Measurements from ENCODE around the gene KLK3.

The KLK3 gene

GRCh38 chr19:50839712-50840655 lies 14.7 kb upstream of the KLK3 start:
- Histone ChIP-seq H3K4ac (ENCODE audit: low read length) (no peak overlapping the region), H2BK120ac (ENCODE audit: low read depth, low read length) (no peak overlapping the region), H2AFZ (ENCODE audit: low read length) (no peak overlapping the region), H2BK12ac (ENCODE audit: low read length) (no peak overlapping the region), H3K27ac (replicated peaks; ENCODE audit: low read length) (no peak overlapping the region), H3K9ac (ENCODE audit: low read depth, low read length, poor library complexity) (no peak overlapping the region), H3K14ac (ENCODE audit: low read length) (no peak overlapping the region), H3K27me3 (ENCODE audit: control insufficient read depth in 3 of 3, insufficient read depth in 3 of 3, low read depth in 1 of 3, low read length in 3 of 3) (peaks cover 0 to 24% (median 24%) of the 10 kb centered on the region in 3 experiments), H3K4me1 (ENCODE audit: control insufficient read depth in 2 of 2, insufficient read depth in 1 of 2, low read depth in 1 of 2, low read length in 2 of 2) (peaks cover 0 to 3% of the 10 kb centered on the region in 2 donors), H3K4me2 (ENCODE audit: insufficient read depth, low read length, poor library complexity, severe bottlenecking) (no peak overlapping the region), H4K8ac (ENCODE audit: low read depth, low read length) (no peak overlapping the region), H3K79me1 (ENCODE audit: low read depth, low read length) (no peaks in the 10 kb centered on the region), H4K91ac (ENCODE audit: low read depth, low read length, poor library complexity) (no peak overlapping the region), H2BK5ac (ENCODE audit: low read length) (no peak overlapping the region), H3K23ac (ENCODE audit: low read depth, low read length, poor library complexity) (no peak overlapping the region), H3K9me3 (replicated peaks in 1 of 2; ENCODE audit: control insufficient read depth in 2 of 2, insufficient read depth in 1 of 2, low read depth in 1 of 2, low read length in 2 of 2) (peaks cover under 1 to 2% of the 10 kb centered on the region in 2 donors), H2BK15ac (ENCODE audit: low read length) (no peak overlapping the region), H3K4me3 (ENCODE audit: low read length in 2 of 2) (no peak overlapping the region), H2AK5ac (ENCODE audit: low read depth, low read length) (no peak overlapping the region), H3K36me3 (replicated peaks in 1 of 2; ENCODE audit: control insufficient read depth in 2 of 2, insufficient read depth in 2 of 2, low read length in 2 of 2) (no peaks in the 10 kb centered on the region), H3K18ac (ENCODE audit: low read length) (no peak overlapping the region)
- DNase-seq (ENCODE audit: low spot score) = no peak
- no CpG with 5 or more reads among the region's 10 CpGs for WGBS, 2 donors (ENCODE audit: extremely low coverage in 2 of 2, insufficient read length in 2 of 2, insufficient replicate concordance in 1 of 2)

- no peak overlapping the region for H3K4me2 ChIP-seq (ENCODE audit: insufficient read depth, low read length, poor library complexity, severe bottlenecking)
- H3K4me1 ChIP-seq (ENCODE audit: control insufficient read depth in 2 of 2, insufficient read depth in 1 of 2, low read depth in 1 of 2, low read length in 2 of 2) = peaks cover 0 to 3% of the 10 kb centered on the region in 2 donors
- no peak overlapping the region for H3K14ac ChIP-seq (ENCODE audit: low read length)
- no peak overlapping the region for H3K9ac ChIP-seq (ENCODE audit: low read depth, low read length, poor library complexity)
- no peak overlapping the region for H2BK12ac ChIP-seq (ENCODE audit: low read length)
- no peak overlapping the region for H2BK15ac ChIP-seq (ENCODE audit: low read length)
- no peak overlapping the region for H2AFZ ChIP-seq (ENCODE audit: low read length)
- H3K4ac ChIP-seq (ENCODE audit: low read length) = no peak overlapping the region
- H3K9me3 ChIP-seq (replicated peaks in 1 of 2; ENCODE audit: control insufficient read depth in 2 of 2, insufficient read depth in 1 of 2, low read depth in 1 of 2, low read length in 2 of 2) = peaks cover 0 to 2% of the 10 kb centered on the region in 2 donors
- no peak for DNase-seq (ENCODE audit: low spot score)
- no peak overlapping the region for H3K4me3 ChIP-seq (ENCODE audit: low read length in 2 of 2)
- H3K27me3 ChIP-seq (ENCODE audit: control insufficient read depth in 3 of 3, insufficient read depth in 3 of 3, low read depth in 1 of 3, low read length in 3 of 3) = peaks cover 0 to 4% (median 4%) of the 10 kb centered on the region in 3 experiments
- H3K27ac ChIP-seq (replicated peaks; ENCODE audit: low read length) = no peak overlapping the region
- H4K91ac ChIP-seq (ENCODE audit: low read depth, low read length, poor library complexity) = no peak overlapping the region
- H3K79me1 ChIP-seq (ENCODE audit: low read depth, low read length) = no peaks in the 10 kb centered on the region
- H2BK120ac ChIP-seq (ENCODE audit: low read depth, low read length) = no peak overlapping the region
- H4K8ac ChIP-seq (ENCODE audit: low read depth, low read length) = no peak overlapping the region
- WGBS, 2 donors (ENCODE audit: extremely low coverage in 2 of 2, insufficient read length in 2 of 2, insufficient replicate concordance in 1 of 2) = no CpG with 5 or more reads among the region's 6 CpGs
- no peak overlapping the region for H3K18ac ChIP-seq (ENCODE audit: low read length)
- H2BK5ac ChIP-seq (ENCODE audit: low read length) = no peak overlapping the region
- no peaks in the 10 kb centered on the region for H3K36me3 ChIP-seq (replicated peaks in 1 of 2; ENCODE audit: control insufficient read depth in 2 of 2, insufficient read depth in 2 of 2, low read length in 2 of 2)
- H2AK5ac ChIP-seq (ENCODE audit: low read depth, low read length) = no peak overlapping the region
- no peak overlapping the region for H3K23ac ChIP-seq (ENCODE audit: low read depth, low read length, poor library complexity)
Measured at GRCh38 chr19:50842130-50842529, 12.6 kb upstream of the KLK3 start.

- H3K4me3 ChIP-seq (ENCODE audit: low read length in 2 of 2) = no peak overlapping the region
- H3K27ac ChIP-seq (replicated peaks; ENCODE audit: low read length) = no peak overlapping the region
- no peak overlapping the region for H2AFZ ChIP-seq (ENCODE audit: low read length)
- H3K18ac ChIP-seq (ENCODE audit: low read length) = no peak overlapping the region
- no peak overlapping the region for H3K4ac ChIP-seq (ENCODE audit: low read length)
- H3K27me3 ChIP-seq (ENCODE audit: control insufficient read depth in 3 of 3, insufficient read depth in 3 of 3, low read depth in 1 of 3, low read length in 3 of 3) = peaks cover 0 to 4% (median 0%) of the 10 kb centered on the region in 3 experiments
- H3K36me3 ChIP-seq (replicated peaks in 1 of 2; ENCODE audit: control insufficient read depth in 2 of 2, insufficient read depth in 2 of 2, low read length in 2 of 2) = no peaks in the 10 kb centered on the region
- no peak overlapping the region for H3K9ac ChIP-seq (ENCODE audit: low read depth, low read length, poor library complexity)
- H3K9me3 ChIP-seq (replicated peaks in 1 of 2; ENCODE audit: control insufficient read depth in 2 of 2, insufficient read depth in 1 of 2, low read depth in 1 of 2, low read length in 2 of 2) = peaks cover 0 to 2% of the 10 kb centered on the region in 2 donors
- no peak overlapping the region for H2BK120ac ChIP-seq (ENCODE audit: low read depth, low read length)
- no peak overlapping the region for H2AK5ac ChIP-seq (ENCODE audit: low read depth, low read length)
- no CpG with 5 or more reads among the region's 2 CpGs for WGBS, 2 donors (ENCODE audit: extremely low coverage in 2 of 2, insufficient read length in 2 of 2, insufficient replicate concordance in 1 of 2)
- H3K4me2 ChIP-seq (ENCODE audit: insufficient read depth, low read length, poor library complexity, severe bottlenecking) = no peak overlapping the region
- H4K8ac ChIP-seq (ENCODE audit: low read depth, low read length) = no peak overlapping the region
- no peak overlapping the region for H2BK5ac ChIP-seq (ENCODE audit: low read length)
- H3K79me1 ChIP-seq (ENCODE audit: low read depth, low read length) = no peaks in the 10 kb centered on the region
- peaks cover 0 to 1% of the 10 kb centered on the region in 2 donors for H3K4me1 ChIP-seq (ENCODE audit: control insufficient read depth in 2 of 2, insufficient read depth in 1 of 2, low read depth in 1 of 2, low read length in 2 of 2)
- no peak for DNase-seq (ENCODE audit: low spot score)
- H3K14ac ChIP-seq (ENCODE audit: low read length) = no peak overlapping the region
- no peak overlapping the region for H2BK12ac ChIP-seq (ENCODE audit: low read length)
- H4K91ac ChIP-seq (ENCODE audit: low read depth, low read length, poor library complexity) = no peak overlapping the region
- no peak overlapping the region for H3K23ac ChIP-seq (ENCODE audit: low read depth, low read length, poor library complexity)
- H2BK15ac ChIP-seq (ENCODE audit: low read length) = no peak overlapping the region
Measured at GRCh38 chr19:50843205-50843604, 11.5 kb upstream of the KLK3 start.

DNA sequence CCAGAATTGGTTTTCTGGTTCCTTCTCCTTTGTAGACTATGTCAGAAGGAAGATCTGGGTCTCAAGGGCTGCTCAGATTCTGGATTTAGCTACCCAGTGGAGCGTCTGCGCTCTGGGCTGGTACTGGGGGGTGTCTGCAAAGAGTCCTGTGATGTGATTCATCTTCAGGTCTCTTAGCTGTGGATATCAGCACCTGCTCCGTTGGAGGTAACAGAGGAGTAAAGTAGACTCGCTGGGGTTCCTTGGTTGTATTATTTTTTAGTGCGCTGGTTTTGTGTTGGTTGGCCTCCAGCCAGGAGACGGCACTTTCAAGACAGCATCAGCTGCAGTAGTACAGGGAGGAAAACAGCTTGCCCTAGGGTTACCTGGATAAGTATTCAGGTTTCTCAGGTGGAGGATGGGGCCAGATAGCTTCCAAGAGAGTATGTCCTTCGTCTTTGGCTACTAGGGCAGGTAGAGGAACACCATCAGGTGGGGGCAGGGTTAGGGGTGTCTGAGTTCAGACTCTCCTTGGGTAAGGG lies 11.0 kb upstream of the KLK3 start:
- no peak overlapping the region for H2BK5ac ChIP-seq (ENCODE audit: low read length)
- H2BK12ac ChIP-seq (ENCODE audit: low read length) = no peak overlapping the region
- no peak overlapping the region for H2BK15ac ChIP-seq (ENCODE audit: low read length)
- no peak overlapping the region for H2BK120ac ChIP-seq (ENCODE audit: low read depth, low read length)
- H3K9me3 ChIP-seq (replicated peaks in 1 of 2; ENCODE audit: control insufficient read depth in 2 of 2, insufficient read depth in 1 of 2, low read depth in 1 of 2, low read length in 2 of 2) = peaks cover 0 to 2% of the 10 kb centered on the region in 2 donors
- no peak for DNase-seq (ENCODE audit: low spot score)
- no peak overlapping the region for H2AFZ ChIP-seq (ENCODE audit: low read length)
- no peak overlapping the region for H3K27ac ChIP-seq (replicated peaks; ENCODE audit: low read length)
- no peak overlapping the region for H3K4me2 ChIP-seq (ENCODE audit: insufficient read depth, low read length, poor library complexity, severe bottlenecking)
- WGBS, 2 donors (ENCODE audit: extremely low coverage in 2 of 2, insufficient read length in 2 of 2, insufficient replicate concordance in 1 of 2) = no CpG with 5 or more reads among the region's 7 CpGs
- H3K23ac ChIP-seq (ENCODE audit: low read depth, low read length, poor library complexity) = no peak overlapping the region
- no peak overlapping the region for H3K4me3 ChIP-seq (ENCODE audit: low read length in 2 of 2)
- no peak overlapping the region for H3K9ac ChIP-seq (ENCODE audit: low read depth, low read length, poor library complexity)
- H4K8ac ChIP-seq (ENCODE audit: low read depth, low read length) = no peak overlapping the region
- H3K4ac ChIP-seq (ENCODE audit: low read length) = no peak overlapping the region
- H3K27me3 ChIP-seq (ENCODE audit: control insufficient read depth in 3 of 3, insufficient read depth in 3 of 3, low read depth in 1 of 3, low read length in 3 of 3) = peaks cover 0 to 4% (median 0%) of the 10 kb centered on the region in 3 experiments
- H3K4me1 ChIP-seq (ENCODE audit: control insufficient read depth in 2 of 2, insufficient read depth in 1 of 2, low read depth in 1 of 2, low read length in 2 of 2) = no peaks in the 10 kb centered on the region
- H4K91ac ChIP-seq (ENCODE audit: low read depth, low read length, poor library complexity) = no peak overlapping the region
- no peaks in the 10 kb centered on the region for H3K79me1 ChIP-seq (ENCODE audit: low read depth, low read length)
- no peak overlapping the region for H3K18ac ChIP-seq (ENCODE audit: low read length)
- no peak overlapping the region for H3K14ac ChIP-seq (ENCODE audit: low read length)
- no peak overlapping the region for H2AK5ac ChIP-seq (ENCODE audit: low read depth, low read length)
- no peaks in the 10 kb centered on the region for H3K36me3 ChIP-seq (replicated peaks in 1 of 2; ENCODE audit: control insufficient read depth in 2 of 2, insufficient read depth in 2 of 2, low read length in 2 of 2)
